ENCODE measurements around the gene WIPF3.

WIPF3 gene, protein sequence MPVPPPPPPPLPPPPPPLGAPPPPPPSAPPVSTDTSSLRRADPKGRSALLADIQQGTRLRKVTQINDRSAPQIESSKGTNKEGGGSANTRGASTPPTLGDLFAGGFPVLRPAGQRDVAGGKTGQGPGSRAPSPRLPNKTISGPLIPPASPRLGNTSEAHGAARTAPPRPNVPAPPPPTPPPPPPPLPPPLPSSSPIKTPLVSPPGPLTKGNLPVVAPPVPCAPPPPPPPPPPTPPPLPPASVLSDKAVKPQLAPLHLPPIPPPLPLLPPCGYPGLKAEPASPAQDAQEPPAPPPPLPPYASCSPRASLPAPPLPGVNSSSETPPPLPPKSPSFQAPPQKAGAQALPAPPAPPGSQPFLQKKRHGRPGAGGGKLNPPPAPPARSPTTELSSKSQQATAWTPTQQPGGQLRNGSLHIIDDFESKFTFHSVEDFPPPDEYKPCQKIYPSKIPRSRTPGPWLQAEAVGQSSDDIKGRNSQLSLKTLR

GRCh38 chr7:29806208-29806994 is at the start of gene WIPF3:
Gene WIPF3, plus strand, starts transcription at chr7:29806508. Its CDS starts 28,217 bp downstream, at chr7:29834725.
- Histone ChIP-seq H3K27me3 (ENCODE audit: control insufficient read depth, insufficient read depth, low read length) (peaks cover 42% of the 10 kb centered on the region), H3K4me1 (ENCODE audit: control insufficient read depth, insufficient read depth, low read length) (peaks cover 10% of the 10 kb centered on the region; the same call in 1 of the 2 replicates), H3K27ac (ENCODE audit: low read depth, low read length) (no peak within 1 kb of the TSS), H3K4me3 (ENCODE audit: low read depth, low read length) (peak within 1 kb of the TSS; percentile 65), H3K9ac (ENCODE audit: low read length) (peak within 1 kb of the TSS; percentile 43), H3K9me3 (ENCODE audit: control insufficient read depth, insufficient read depth, low read depth, low read length) (no peaks in the 10 kb centered on the region), H3K36me3 (ENCODE audit: control insufficient read depth, insufficient read depth, low read length) (no peaks in the 10 kb centered on the region)

GRCh38 chr7:29763266-29763665 is 43.0 kb upstream of the WIPF3 start:
- H3K4me3 ChIP-seq (ENCODE audit: low read depth, low read length): no peak overlapping the region
- H3K27me3 ChIP-seq (ENCODE audit: control insufficient read depth, insufficient read depth, low read length): no peaks in the 10 kb centered on the region
- H3K4me1 ChIP-seq (ENCODE audit: control insufficient read depth, insufficient read depth, low read length): peaks cover 3% of the 10 kb centered on the region; the same call in 1 of the 2 replicates
- no peak overlapping the region for H3K9ac ChIP-seq (ENCODE audit: low read length)
- H3K27ac ChIP-seq (ENCODE audit: low read depth, low read length): no peak overlapping the region
- no peaks in the 10 kb centered on the region for H3K36me3 ChIP-seq (ENCODE audit: control insufficient read depth, insufficient read depth, low read length)
- H3K9me3 ChIP-seq (ENCODE audit: control insufficient read depth, insufficient read depth, low read depth, low read length): no peaks in the 10 kb centered on the region

DNA sequence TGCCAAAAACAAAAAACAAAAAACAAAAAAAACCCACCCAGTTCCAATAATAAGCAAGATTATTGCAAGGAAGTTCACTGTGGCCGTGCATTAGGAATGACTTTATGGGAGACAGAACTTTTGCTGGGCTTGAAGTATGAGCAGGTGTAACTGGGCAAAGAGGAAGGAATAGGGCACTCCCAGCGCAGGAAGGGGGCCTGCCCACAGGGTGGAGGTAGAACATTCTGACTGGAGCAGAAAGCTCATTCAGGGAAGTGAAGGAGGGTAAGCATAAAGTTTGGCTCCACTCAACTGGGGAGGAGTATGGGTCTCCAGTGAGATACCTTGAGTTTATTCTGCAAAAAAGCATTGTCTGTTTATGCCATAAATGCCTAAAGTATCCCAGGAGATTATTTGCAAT is 42.1 kb upstream of the WIPF3 start:
- H3K27ac ChIP-seq (ENCODE audit: low read depth, low read length): no peak overlapping the region
- H3K9me3 ChIP-seq (ENCODE audit: control insufficient read depth, insufficient read depth, low read depth, low read length): no peaks in the 10 kb centered on the region
- H3K4me1 ChIP-seq (ENCODE audit: control insufficient read depth, insufficient read depth, low read length): peaks cover 3% of the 10 kb centered on the region; the same call in 1 of the 2 replicates
- no peak overlapping the region for H3K9ac ChIP-seq (ENCODE audit: low read length)
- no peaks in the 10 kb centered on the region for H3K36me3 ChIP-seq (ENCODE audit: control insufficient read depth, insufficient read depth, low read length)
- H3K4me3 ChIP-seq (ENCODE audit: low read depth, low read length): no peak overlapping the region
- H3K27me3 ChIP-seq (ENCODE audit: control insufficient read depth, insufficient read depth, low read length): no peaks in the 10 kb centered on the region

DNA sequence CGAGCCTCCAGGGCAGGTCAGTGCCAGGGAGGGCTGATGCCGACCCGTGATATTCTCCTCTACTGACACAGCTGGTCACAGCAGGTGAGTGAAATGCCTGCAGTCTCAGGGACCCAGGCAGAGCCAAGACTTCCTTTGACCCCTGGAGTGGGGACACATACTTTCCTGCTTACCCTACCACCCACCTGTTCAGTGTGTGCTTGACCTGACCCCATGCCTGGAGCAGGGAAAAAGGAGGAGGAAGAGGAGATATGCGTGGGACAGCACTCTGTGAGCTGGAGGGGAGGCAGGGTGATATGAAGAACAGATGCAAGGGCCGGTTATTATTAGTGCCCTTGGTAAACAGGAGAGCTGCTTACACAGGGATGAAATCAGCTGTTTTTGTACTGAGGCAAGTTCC is 40.8 kb upstream of the WIPF3 start:
- H3K27ac ChIP-seq (ENCODE audit: low read depth, low read length): no peak overlapping the region
- no peaks in the 10 kb centered on the region for H3K27me3 ChIP-seq (ENCODE audit: control insufficient read depth, insufficient read depth, low read length)
- H3K9me3 ChIP-seq (ENCODE audit: control insufficient read depth, insufficient read depth, low read depth, low read length): no peaks in the 10 kb centered on the region
- no peak overlapping the region for H3K9ac ChIP-seq (ENCODE audit: low read length)
- H3K36me3 ChIP-seq (ENCODE audit: control insufficient read depth, insufficient read depth, low read length): no peaks in the 10 kb centered on the region
- no peak overlapping the region for H3K4me3 ChIP-seq (ENCODE audit: low read depth, low read length)
- H3K4me1 ChIP-seq (ENCODE audit: control insufficient read depth, insufficient read depth, low read length): peaks cover 3% of the 10 kb centered on the region; the same call in 1 of the 2 replicates

- Histone ChIP-seq H3K9ac (ENCODE audit: low read length) (no peak overlapping the region), H3K27me3 (ENCODE audit: control insufficient read depth, insufficient read depth, low read length) (no peaks in the 10 kb centered on the region), H3K4me1 (ENCODE audit: control insufficient read depth, insufficient read depth, low read length) (peaks cover 1% of the 10 kb centered on the region; the same call in 1 of the 2 replicates), H3K4me3 (ENCODE audit: low read depth, low read length) (no peak overlapping the region), H3K9me3 (ENCODE audit: control insufficient read depth, insufficient read depth, low read depth, low read length) (no peaks in the 10 kb centered on the region), H3K27ac (ENCODE audit: low read depth, low read length) (no peak overlapping the region), H3K36me3 (ENCODE audit: control insufficient read depth, insufficient read depth, low read length) (no peaks in the 10 kb centered on the region)
These were observed 35.9 kb upstream of the WIPF3 start for GRCh38 chr7:29770371-29770770.

GRCh38 chr7:29771081-29771816 is 35.1 kb upstream of the WIPF3 start:
- H3K9ac ChIP-seq (ENCODE audit: low read length): no peak overlapping the region
- H3K4me3 ChIP-seq (ENCODE audit: low read depth, low read length): no peak overlapping the region
- no peak overlapping the region for H3K27ac ChIP-seq (ENCODE audit: low read depth, low read length)
- no peaks in the 10 kb centered on the region for H3K9me3 ChIP-seq (ENCODE audit: control insufficient read depth, insufficient read depth, low read depth, low read length)
- H3K27me3 ChIP-seq (ENCODE audit: control insufficient read depth, insufficient read depth, low read length): no peaks in the 10 kb centered on the region
- no peaks in the 10 kb centered on the region for H3K36me3 ChIP-seq (ENCODE audit: control insufficient read depth, insufficient read depth, low read length)
- H3K4me1 ChIP-seq (ENCODE audit: control insufficient read depth, insufficient read depth, low read length): no peaks in the 10 kb centered on the region

DNA sequence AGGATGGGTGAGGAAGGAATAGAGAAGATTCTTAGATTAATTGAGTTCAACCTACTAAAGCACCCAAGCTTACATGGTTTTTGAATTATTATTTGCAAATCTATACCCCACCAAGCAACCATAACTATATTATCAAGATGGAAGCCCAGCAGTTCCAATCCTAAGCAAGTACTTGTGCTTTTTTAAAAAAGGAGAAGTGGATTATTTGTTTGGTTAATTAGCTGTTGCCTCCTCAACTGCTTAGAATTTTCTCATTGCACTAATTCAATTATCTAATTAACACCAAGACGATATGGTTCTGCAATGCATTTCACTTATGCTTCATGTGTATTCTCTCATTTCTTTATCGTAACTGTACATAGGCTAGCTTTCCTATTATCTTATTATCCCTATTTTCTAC is 27.3 kb upstream of the WIPF3 start:
- Histone ChIP-seq H3K9me3 (ENCODE audit: control insufficient read depth, insufficient read depth, low read depth, low read length) (no peaks in the 10 kb centered on the region), H3K27me3 (ENCODE audit: control insufficient read depth, insufficient read depth, low read length) (peaks cover 3% of the 10 kb centered on the region; the same call in 1 of the 2 replicates), H3K4me3 (ENCODE audit: low read depth, low read length) (no peak overlapping the region), H3K4me1 (ENCODE audit: control insufficient read depth, insufficient read depth, low read length) (no peaks in the 10 kb centered on the region), H3K27ac (ENCODE audit: low read depth, low read length) (no peak overlapping the region), H3K36me3 (ENCODE audit: control insufficient read depth, insufficient read depth, low read length) (no peaks in the 10 kb centered on the region), H3K9ac (ENCODE audit: low read length) (no peak overlapping the region)

DNA sequence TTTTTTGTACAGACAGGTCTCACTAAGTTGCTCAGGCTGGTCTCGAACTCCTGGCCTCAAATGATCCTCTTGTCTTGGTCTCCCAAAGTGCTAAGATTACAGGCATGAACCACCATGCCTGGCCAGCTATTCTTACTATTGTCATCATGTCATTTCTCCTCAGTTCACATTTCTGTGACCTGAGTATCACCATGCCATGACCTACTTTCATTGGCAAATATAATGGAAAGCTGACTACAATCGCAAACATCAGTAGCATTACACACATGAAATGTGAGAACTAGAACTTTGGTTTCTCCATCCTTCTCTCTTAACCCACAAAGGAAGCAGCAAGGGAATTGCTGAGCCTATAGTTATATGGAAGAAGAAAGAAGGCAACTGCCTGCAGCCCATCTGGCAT is 26.0 kb upstream of the WIPF3 start:
- no peak overlapping the region for H3K4me3 ChIP-seq (ENCODE audit: low read depth, low read length)
- no peaks in the 10 kb centered on the region for H3K9me3 ChIP-seq (ENCODE audit: control insufficient read depth, insufficient read depth, low read depth, low read length)
- no peak overlapping the region for H3K27ac ChIP-seq (ENCODE audit: low read depth, low read length)
- no peak overlapping the region for H3K9ac ChIP-seq (ENCODE audit: low read length)
- no peaks in the 10 kb centered on the region for H3K4me1 ChIP-seq (ENCODE audit: control insufficient read depth, insufficient read depth, low read length)
- H3K36me3 ChIP-seq (ENCODE audit: control insufficient read depth, insufficient read depth, low read length): no peaks in the 10 kb centered on the region
- H3K27me3 ChIP-seq (ENCODE audit: control insufficient read depth, insufficient read depth, low read length): peaks cover 3% of the 10 kb centered on the region; the same call in 1 of the 2 replicates

- Histone ChIP-seq H3K27me3 (ENCODE audit: control insufficient read depth, insufficient read depth, low read length) (no peaks in the 10 kb centered on the region), H3K4me1 (ENCODE audit: control insufficient read depth, insufficient read depth, low read length) (no peaks in the 10 kb centered on the region), H3K27ac (ENCODE audit: low read depth, low read length) (no peak overlapping the region), H3K9ac (ENCODE audit: low read length) (no peak overlapping the region), H3K36me3 (ENCODE audit: control insufficient read depth, insufficient read depth, low read length) (no peaks in the 10 kb centered on the region), H3K4me3 (ENCODE audit: low read depth, low read length) (no peak overlapping the region), H3K9me3 (ENCODE audit: control insufficient read depth, insufficient read depth, low read depth, low read length) (no peaks in the 10 kb centered on the region)
These were observed 22.6 kb upstream of the WIPF3 start for GRCh38 chr7:29783671-29784070.

DNA sequence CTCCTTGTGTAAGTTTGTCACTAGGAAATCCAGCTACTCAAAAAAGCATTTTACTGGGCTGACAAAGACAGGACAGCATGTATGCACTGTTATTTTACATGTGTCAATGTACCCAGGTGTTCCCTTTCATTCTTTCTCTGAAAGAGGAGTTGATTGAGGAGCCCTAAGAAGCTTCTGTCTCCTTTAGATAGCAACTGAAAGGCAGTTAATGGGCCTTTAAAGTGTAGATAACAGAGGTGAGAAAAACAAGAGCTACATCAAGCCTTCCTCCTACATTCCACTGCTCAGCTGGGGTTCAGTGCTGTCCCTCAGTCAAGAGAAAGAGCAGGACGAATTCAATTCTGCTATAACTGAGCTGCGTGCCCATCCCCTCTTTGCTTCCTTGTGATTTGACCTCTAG is 12.8 kb upstream of the WIPF3 start:
- Histone ChIP-seq H3K9ac (ENCODE audit: low read length) (no peak overlapping the region), H3K9me3 (ENCODE audit: control insufficient read depth, insufficient read depth, low read depth, low read length) (no peaks in the 10 kb centered on the region), H3K27ac (ENCODE audit: low read depth, low read length) (no peak overlapping the region), H3K27me3 (ENCODE audit: control insufficient read depth, insufficient read depth, low read length) (0 out of 2 replicates have a peak, but pooled peaks cover 3% of the 10 kb centered on the region), H3K4me1 (ENCODE audit: control insufficient read depth, insufficient read depth, low read length) (peaks cover 16% of the 10 kb centered on the region), H3K4me3 (ENCODE audit: low read depth, low read length) (no peak overlapping the region), H3K36me3 (ENCODE audit: control insufficient read depth, insufficient read depth, low read length) (no peaks in the 10 kb centered on the region)
